Measurements from ENCODE around the gene PC.
A peak's percentile ranks its signal among the peaks of the same experiment; 100 is the strongest.

PC gene

GRCh38 chr11:66880496-66881450 is 77.4 kb downstream of the PC start:
- peak; percentile 40 for TF ChIP-seq CTCF (conservative IDR thresholded peaks at IDR 0.05)
- H3K27ac ChIP-seq = peak overlapping the region; percentile 75

GRCh38 chr11:66879999-66880398 is 78.2 kb downstream of the PC start:
- H3K27ac ChIP-seq = peak overlapping the region; percentile 75
- TF ChIP-seq CTCF (conservative IDR thresholded peaks at IDR 0.05) = no peak

- peak overlapping the region; percentile 75; the same call in 1 of the 2 replicates for H3K27ac ChIP-seq
- TF ChIP-seq CTCF (conservative IDR thresholded peaks at IDR 0.05) = no peak
Observed at GRCh38 chr11:66879583-66879982, 78.6 kb downstream of the PC start.

GRCh38 chr11:66879000-66879399 is 79.2 kb downstream of the PC start:
- no peak for TF ChIP-seq CTCF (conservative IDR thresholded peaks at IDR 0.05)
- H3K27ac ChIP-seq = peak overlapping the region; percentile 16; the same call in 1 of the 2 replicates

GRCh38 chr11:66878474-66878873 is 79.7 kb downstream of the PC start:
- no peak for TF ChIP-seq CTCF (conservative IDR thresholded peaks at IDR 0.05)
- H3K27ac ChIP-seq = peak overlapping the region; percentile 16; the same call in 1 of the 2 replicates

- TF ChIP-seq CTCF (conservative IDR thresholded peaks at IDR 0.05) = no peak
- peak overlapping the region; percentile 16; the same call in 1 of the 2 replicates for H3K27ac ChIP-seq
Observed at GRCh38 chr11:66877588-66878385, 80.4 kb downstream of the PC start.

GRCh38 chr11:66875378-66875777 is 82.8 kb downstream of the PC start:
- no peak for TF ChIP-seq CTCF (conservative IDR thresholded peaks at IDR 0.05)
- H3K27ac ChIP-seq = no peak overlapping the region

Data from VCaP (cell line).